Measurements from ENCODE around the gene MCL1.

GRCh38 chr1:150627826-150628410, 48.5 kb upstream of the MCL1 start:
- no peak for TF ChIP-seq CTCF (conservative IDR thresholded peaks at IDR 0.05; ENCODE audit: low read depth in 2 of 2)
- TF ChIP-seq REST (IDR thresholded peaks at IDR 0.05; ENCODE audit: unreplicated experiment) = no peak
- no peak for TF ChIP-seq EZH2 (IDR thresholded peaks at IDR 0.05; ENCODE audit: low read depth, unreplicated experiment)
- no peak for TF ChIP-seq NANOG (IDR thresholded peaks at IDR 0.05; ENCODE audit: borderline replicate concordance)

Data from GM23338 (cell line).